Effector memory CD4-positive, alpha-beta T cell (primary cell): ENCODE measurements around the gene DYDC2.

Experiments used
- DNase-seq, 3 donors: peaks; one replicate each; pipeline ENCODE4 v3.0.0-alpha.2; 2020
- H3K27ac ChIP-seq: 2 replicates; pipeline ENCODE4 v1.7.0; 2013; ENCODE audit warnings: mild to moderate bottlenecking, low read length, moderate library complexity; ENCODE audit not compliant: insufficient read depth, poor library complexity, severe bottlenecking
- H3K27me3 ChIP-seq: replicated peaks from 2 replicates; pipeline ENCODE4 v1.7.0; 2013; ENCODE audit warnings: mild to moderate bottlenecking, low read length; ENCODE audit not compliant: insufficient read depth, control insufficient read depth, poor library complexity, severe bottlenecking
- H3K36me3 ChIP-seq: 2 replicates; pipeline ENCODE4 v1.7.0; 2013; ENCODE audit warnings: mild to moderate bottlenecking, low read length, moderate library complexity; ENCODE audit not compliant: control insufficient read depth, insufficient read depth
- H3K4me1 ChIP-seq: 2 replicates; pipeline ENCODE4 v1.7.0; 2013; ENCODE audit warnings: low read length, mild to moderate bottlenecking; ENCODE audit not compliant: control insufficient read depth, insufficient read depth, poor library complexity, severe bottlenecking
- H3K4me3 ChIP-seq: 2 replicates; pipeline ENCODE4 v1.7.0; 2013; ENCODE audit warnings: low read length, low read depth, mild to moderate bottlenecking; ENCODE audit not compliant: insufficient read depth, poor library complexity, severe bottlenecking
- H3K9me3 ChIP-seq: 2 replicates; pipeline ENCODE4 v1.7.0; 2013; ENCODE audit warnings: mild to moderate bottlenecking, low read length, moderate library complexity; ENCODE audit not compliant: control insufficient read depth
- total RNA-seq, 3 donors: gene quantifications; one replicate each; lab custom pipeline; 2026; lab: John Stamatoyannopoulos, UW

Gene DYDC2
- 0 reads per million in 3 donors for total RNA-seq

GRCh38 chr10:80356563-80356988 lies at the start of gene DYDC2, which contains the start of gene DYDC1:
Gene DYDC2 (plus strand): TSS chr10:80356781. CDS start chr10:80362444, 5,663 bp downstream.
Gene DYDC1 (minus strand): TSS chr10:80356755. CDS start chr10:80352601, 4,154 bp downstream.
- no peak for DNase-seq
- no peaks in the 10 kb centered on the region for H3K36me3 ChIP-seq
- H3K9me3 ChIP-seq, result no peaks in the 10 kb centered on the region
- H3K27ac ChIP-seq, result no peak within 1 kb of the TSS
- H3K4me3 ChIP-seq, result peak within 1 kb of the TSS; percentile 37
- no peaks in the 10 kb centered on the region for H3K4me1 ChIP-seq
- peaks cover 28% of the 10 kb centered on the region for H3K27me3 ChIP-seq

GRCh38 chr10:80313523-80313922 lies 43.1 kb upstream of the DYDC2 start:
- no peaks in the 10 kb centered on the region for H3K9me3 ChIP-seq
- H3K27ac ChIP-seq, result no peak overlapping the region
- no peaks in the 10 kb centered on the region for H3K4me1 ChIP-seq

GRCh38 chr10:80315391-80315790 lies 41.2 kb upstream of the DYDC2 start:
- Histone ChIP-seq H3K9me3 (no peaks in the 10 kb centered on the region), H3K27me3 (no peaks in the 10 kb centered on the region), H3K4me1 (no peaks in the 10 kb centered on the region), H3K4me3 (no peak overlapping the region), H3K36me3 (no peaks in the 10 kb centered on the region), H3K27ac (no peak overlapping the region)
- no peak for DNase-seq

More at GRCh38 chr10:80313523-80313922, 43.1 kb upstream of the DYDC2 start:
- Histone ChIP-seq H3K27me3 (no peaks in the 10 kb centered on the region), H3K36me3 (no peaks in the 10 kb centered on the region), H3K4me3 (no peak overlapping the region)
- DNase-seq, result no peak

GRCh38 chr10:80318742-80319141 lies 37.8 kb upstream of the DYDC2 start:
- no peaks in the 10 kb centered on the region for H3K27me3 ChIP-seq
- H3K36me3 ChIP-seq, result no peaks in the 10 kb centered on the region
- H3K9me3 ChIP-seq, result no peaks in the 10 kb centered on the region
- no peaks in the 10 kb centered on the region for H3K4me1 ChIP-seq
- DNase-seq, result no peak
- H3K27ac ChIP-seq, result no peak overlapping the region
- H3K4me3 ChIP-seq, result no peak overlapping the region

- no peak for DNase-seq
- no peaks in the 10 kb centered on the region for H3K9me3 ChIP-seq
- H3K4me1 ChIP-seq, result no peaks in the 10 kb centered on the region
- no peak overlapping the region for H3K4me3 ChIP-seq
- no peak overlapping the region for H3K27ac ChIP-seq
- no peaks in the 10 kb centered on the region for H3K27me3 ChIP-seq
- no peaks in the 10 kb centered on the region for H3K36me3 ChIP-seq
Observed at GRCh38 chr10:80319318-80319717, 37.3 kb upstream of the DYDC2 start.

- Histone ChIP-seq H3K4me3 (no peak overlapping the region), H3K9me3 (no peaks in the 10 kb centered on the region), H3K27ac (no peak overlapping the region), H3K4me1 (no peaks in the 10 kb centered on the region), H3K36me3 (no peaks in the 10 kb centered on the region), H3K27me3 (no peaks in the 10 kb centered on the region)
- DNase-seq, result no peak
Observed at GRCh38 chr10:80319725-80320290, 36.8 kb upstream of the DYDC2 start.

GRCh38 chr10:80320377-80320776 lies 36.2 kb upstream of the DYDC2 start:
- no peaks in the 10 kb centered on the region for H3K36me3 ChIP-seq
- no peaks in the 10 kb centered on the region for H3K9me3 ChIP-seq
- DNase-seq, result no peak
- H3K4me3 ChIP-seq, result no peak overlapping the region
- no peaks in the 10 kb centered on the region for H3K4me1 ChIP-seq
- no peak overlapping the region for H3K27ac ChIP-seq
- no peaks in the 10 kb centered on the region for H3K27me3 ChIP-seq

GRCh38 chr10:80321183-80321582 lies 35.4 kb upstream of the DYDC2 start:
- Histone ChIP-seq H3K9me3 (no peaks in the 10 kb centered on the region), H3K4me1 (no peaks in the 10 kb centered on the region), H3K4me3 (no peak overlapping the region), H3K36me3 (no peaks in the 10 kb centered on the region), H3K27me3 (no peaks in the 10 kb centered on the region), H3K27ac (no peak overlapping the region)
- DNase-seq, result no peak

- DNase-seq, result no peak
- Histone ChIP-seq H3K9me3 (no peaks in the 10 kb centered on the region), H3K4me1 (no peaks in the 10 kb centered on the region), H3K4me3 (no peak overlapping the region), H3K36me3 (no peaks in the 10 kb centered on the region), H3K27me3 (no peaks in the 10 kb centered on the region), H3K27ac (no peak overlapping the region)
Observed at GRCh38 chr10:80322158-80322557, 34.4 kb upstream of the DYDC2 start.

- no peak for DNase-seq
- H3K4me3 ChIP-seq, result no peak overlapping the region
- H3K27me3 ChIP-seq, result no peaks in the 10 kb centered on the region
- H3K27ac ChIP-seq, result no peak overlapping the region
- no peaks in the 10 kb centered on the region for H3K4me1 ChIP-seq
- H3K36me3 ChIP-seq, result no peaks in the 10 kb centered on the region
- no peaks in the 10 kb centered on the region for H3K9me3 ChIP-seq
Observed at GRCh38 chr10:80322711-80323110, 33.9 kb upstream of the DYDC2 start.
